Measurements from ENCODE around the gene ASB18.

The ASB18 gene

DNA sequence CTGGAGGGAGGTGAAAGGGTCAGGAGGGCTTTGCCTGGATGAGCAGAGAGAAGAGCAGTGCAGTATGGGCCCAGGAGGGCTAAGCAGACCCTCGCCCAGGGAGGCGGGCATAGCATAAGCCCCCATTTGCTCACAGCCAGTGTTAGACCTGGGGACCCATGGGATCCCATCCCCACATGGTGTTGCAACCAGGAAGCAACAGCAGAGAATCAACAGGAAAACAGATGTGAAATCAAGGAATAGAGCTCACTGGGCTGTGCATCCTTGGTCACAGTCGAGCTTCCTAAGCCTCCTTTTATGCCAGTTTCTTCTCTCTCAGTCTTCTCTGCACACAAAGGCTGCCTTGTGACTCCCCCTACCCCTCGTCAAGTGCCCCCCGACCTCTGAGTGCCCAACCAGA is 19.9 kb downstream of the ASB18 start:
- H3K4me2 ChIP-seq (ENCODE audit: low read length) = no peak overlapping the region
- H3K4me3 ChIP-seq (ENCODE audit: low read length) = no peak overlapping the region
- H3K9ac ChIP-seq (ENCODE audit: low read length) = no peak overlapping the region
- no peaks in the 10 kb centered on the region for H3K79me2 ChIP-seq (ENCODE audit: low read length)
- no peaks in the 10 kb centered on the region for H3K27me3 ChIP-seq (ENCODE audit: low read depth, low read length)
- no peak overlapping the region for H3K27ac ChIP-seq (ENCODE audit: low read length)
- TF ChIP-seq EZH2phosphoT487 (IDR thresholded peaks at IDR 0.05; ENCODE audit: low read depth) (no peak), CTCF (IDR thresholded peaks at IDR 0.05; ENCODE audit: low read depth, low read length) (no peak)
- H3K36me3 ChIP-seq (replicated peaks; ENCODE audit: low read depth, low read length) = no peaks in the 10 kb centered on the region
- H2AFZ ChIP-seq (ENCODE audit: low read depth, low read length) = no peak overlapping the region
- no peaks in the 10 kb centered on the region for H3K9me3 ChIP-seq (ENCODE audit: insufficient read depth, low read length)
- no peaks in the 10 kb centered on the region for H3K4me1 ChIP-seq (ENCODE audit: low read length)
- no peaks in the 10 kb centered on the region for H4K20me1 ChIP-seq (ENCODE audit: insufficient read depth, low read length)

- Histone ChIP-seq H3K27me3 (ENCODE audit: low read depth, low read length) (no peaks in the 10 kb centered on the region), H3K27ac (ENCODE audit: low read length) (no peak overlapping the region)
- TF ChIP-seq EZH2phosphoT487 (IDR thresholded peaks at IDR 0.05; ENCODE audit: low read depth) = no peak
Measured at GRCh38 chr2:236242057-236242495, 22.1 kb downstream of the ASB18 start.

DNA sequence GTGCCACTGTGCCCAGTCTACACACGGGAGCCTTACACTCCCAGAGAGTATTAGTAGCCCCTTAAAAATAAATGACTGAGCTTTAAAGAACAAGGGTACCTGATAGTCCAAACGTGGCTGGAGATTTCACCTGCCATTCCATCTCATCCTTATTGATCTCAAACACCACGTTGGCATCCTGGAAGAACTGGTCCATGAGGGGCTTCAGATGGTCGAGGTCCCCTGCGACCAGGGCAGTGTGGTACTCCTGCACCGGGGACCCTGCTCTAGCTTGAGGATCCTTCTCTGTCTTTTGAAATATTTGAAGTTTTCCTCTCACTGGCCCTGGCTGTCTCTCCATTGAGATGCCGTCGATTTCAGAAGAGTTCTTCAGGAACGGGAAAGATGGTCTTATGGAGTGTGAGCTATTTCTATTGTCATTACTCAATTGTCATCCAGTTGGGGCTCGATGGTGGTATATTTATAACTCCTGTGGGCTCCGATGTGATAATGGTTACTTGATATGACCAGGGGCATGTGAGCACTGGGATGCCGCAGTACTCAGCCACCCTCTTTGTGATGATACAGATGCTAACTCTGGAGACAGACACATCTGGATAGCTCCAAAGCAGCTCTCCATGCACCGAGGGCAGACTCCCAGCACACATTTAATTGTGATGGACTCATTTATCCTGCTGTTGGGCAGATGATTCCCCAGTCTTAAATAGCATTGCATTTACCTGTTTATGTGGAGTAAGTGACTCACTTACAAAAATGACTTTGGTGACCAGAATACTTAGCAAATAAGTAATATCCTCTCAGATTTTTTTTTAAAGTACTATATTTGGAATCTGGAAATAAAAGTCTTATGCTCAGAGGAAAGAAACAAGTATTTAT is 22.8 kb downstream of the ASB18 start:
- Histone ChIP-seq H3K4me1 (ENCODE audit: low read length) (no peaks in the 10 kb centered on the region), H3K36me3 (replicated peaks; ENCODE audit: low read depth, low read length) (no peaks in the 10 kb centered on the region), H3K27me3 (ENCODE audit: low read depth, low read length) (no peaks in the 10 kb centered on the region), H3K4me3 (ENCODE audit: low read length) (no peak overlapping the region), H3K4me2 (ENCODE audit: low read length) (no peak overlapping the region), H3K9ac (ENCODE audit: low read length) (no peak overlapping the region), H3K9me3 (ENCODE audit: insufficient read depth, low read length) (no peaks in the 10 kb centered on the region), H4K20me1 (ENCODE audit: insufficient read depth, low read length) (no peaks in the 10 kb centered on the region), H3K27ac (ENCODE audit: low read length) (no peak overlapping the region), H3K79me2 (ENCODE audit: low read length) (no peaks in the 10 kb centered on the region), H2AFZ (ENCODE audit: low read depth, low read length) (no peak overlapping the region)
- TF ChIP-seq CTCF (IDR thresholded peaks at IDR 0.05; ENCODE audit: low read depth, low read length) (no peak), EZH2phosphoT487 (IDR thresholded peaks at IDR 0.05; ENCODE audit: low read depth) (no peak)

More at GRCh38 chr2:236242057-236242495, 22.1 kb downstream of the ASB18 start:
- H3K9ac ChIP-seq (ENCODE audit: low read length) = no peak overlapping the region
- H3K4me1 ChIP-seq (ENCODE audit: low read length) = no peaks in the 10 kb centered on the region
- H4K20me1 ChIP-seq (ENCODE audit: insufficient read depth, low read length) = no peaks in the 10 kb centered on the region
- no peak overlapping the region for H2AFZ ChIP-seq (ENCODE audit: low read depth, low read length)
- no peaks in the 10 kb centered on the region for H3K36me3 ChIP-seq (replicated peaks; ENCODE audit: low read depth, low read length)
- H3K4me2 ChIP-seq (ENCODE audit: low read length) = no peak overlapping the region
- H3K4me3 ChIP-seq (ENCODE audit: low read length) = no peak overlapping the region
- H3K9me3 ChIP-seq (ENCODE audit: insufficient read depth, low read length) = no peaks in the 10 kb centered on the region
- no peaks in the 10 kb centered on the region for H3K79me2 ChIP-seq (ENCODE audit: low read length)

DNA sequence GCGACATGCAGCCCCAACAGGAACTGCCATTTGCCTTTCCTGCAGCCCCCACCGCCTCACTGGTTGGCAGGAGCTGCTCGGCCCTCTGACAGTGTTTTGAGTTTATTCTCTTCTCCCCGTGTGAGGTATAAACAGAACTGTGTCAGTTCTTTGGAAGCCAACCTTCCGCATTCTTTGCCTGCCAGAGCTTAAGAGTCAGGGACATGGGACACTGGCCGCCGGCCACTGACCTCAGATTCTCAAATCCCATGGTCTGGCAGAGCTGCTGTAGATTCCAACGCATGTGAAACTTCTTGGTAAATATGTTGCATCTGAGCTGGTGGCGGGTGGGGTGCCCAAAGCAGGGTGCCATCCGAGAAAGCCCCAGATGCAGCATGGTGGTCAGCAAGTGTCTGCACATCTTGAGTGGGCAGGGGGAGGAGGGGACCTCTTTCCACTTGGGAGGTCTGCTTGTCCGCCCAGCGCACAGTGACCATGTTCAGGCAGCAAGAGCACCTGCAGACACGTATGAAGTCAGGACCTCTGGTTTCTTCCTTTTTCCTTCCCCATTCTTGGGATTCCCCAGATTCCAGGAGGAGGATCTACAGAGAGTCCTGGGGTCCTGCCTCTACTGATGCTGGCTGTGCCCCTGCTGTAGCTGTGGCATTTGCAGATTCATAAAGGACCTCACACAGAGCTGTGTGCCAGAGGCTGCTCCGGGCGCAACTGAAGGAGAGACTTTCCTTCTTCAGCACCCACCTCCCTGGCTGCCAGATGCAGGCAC is 23.8 kb downstream of the ASB18 start:
- Histone ChIP-seq H4K20me1 (ENCODE audit: insufficient read depth, low read length) (no peaks in the 10 kb centered on the region), H3K4me2 (ENCODE audit: low read length) (no peak overlapping the region), H3K79me2 (ENCODE audit: low read length) (no peaks in the 10 kb centered on the region), H3K9me3 (ENCODE audit: insufficient read depth, low read length) (no peaks in the 10 kb centered on the region), H3K36me3 (replicated peaks; ENCODE audit: low read depth, low read length) (no peaks in the 10 kb centered on the region), H3K4me1 (ENCODE audit: low read length) (no peaks in the 10 kb centered on the region), H3K4me3 (ENCODE audit: low read length) (no peak overlapping the region), H2AFZ (ENCODE audit: low read depth, low read length) (no peak overlapping the region), H3K9ac (ENCODE audit: low read length) (no peak overlapping the region), H3K27me3 (ENCODE audit: low read depth, low read length) (no peaks in the 10 kb centered on the region), H3K27ac (ENCODE audit: low read length) (no peak overlapping the region)
- no peak for TF ChIP-seq EZH2phosphoT487 (IDR thresholded peaks at IDR 0.05; ENCODE audit: low read depth)
- TF ChIP-seq CTCF (IDR thresholded peaks at IDR 0.05; ENCODE audit: low read depth, low read length) = no peak

All from OCI-LY3 (cell line).